OCI-LY1 (cell line): ENCODE measurements around the gene C15orf40.

Experiments
- H2AFZ ChIP-seq: fragments of 200-600 bp; sonication (generic), shearing (Covaris generic); 2 replicates; pipeline ENCODE4 v1.6.0; 2014; ENCODE audit warnings: antibody characterized with exemption, mild to moderate bottlenecking, low read length
- H3F3A ChIP-seq: fragments of 200-600 bp; sonication (generic), shearing (Covaris generic); 2 replicates; pipeline ENCODE4 v1.6.0; 2014; ENCODE audit warnings: mild to moderate bottlenecking, antibody characterized with exemption, low read length, moderate library complexity; ENCODE audit not compliant: insufficient read depth
- H3K27ac ChIP-seq: fragments of 200-600 bp; sonication (generic); 2 replicates; pipeline ENCODE4 v1.5.1; 2014; ENCODE audit warnings: low read length, mixed run types, mild to moderate bottlenecking, low read depth; ENCODE audit not compliant: poor library complexity, severe bottlenecking
- H3K27me3 ChIP-seq: fragments of 200-600 bp; sonication (generic); 2 replicates; pipeline ENCODE4 v1.6.0; 2014; ENCODE audit warnings: antibody characterized with exemption, mild to moderate bottlenecking, low read length, moderate library complexity; ENCODE audit not compliant: insufficient read depth
- H3K36me3 ChIP-seq: fragments of 200-600 bp; sonication (generic); 2 replicates; pipeline ENCODE4 v1.6.1; 2014; ENCODE audit warnings: mild to moderate bottlenecking, antibody characterized with exemption, low read length, moderate library complexity, mixed read lengths; ENCODE audit not compliant: insufficient read depth
- H3K4me1 ChIP-seq: fragments of 200-600 bp; sonication (generic); 2 replicates; pipeline ENCODE4 v1.5.1; 2014; ENCODE audit warnings: mild to moderate bottlenecking, low read length, moderate library complexity; ENCODE audit not compliant: insufficient read depth, severe bottlenecking
- H3K4me2 ChIP-seq: fragments of 200-600 bp; sonication (generic), shearing (Covaris generic); 2 replicates; pipeline ENCODE4 v1.6.1; 2014; ENCODE audit warnings: low read length
- H3K4me3 ChIP-seq: fragments of 200-600 bp; sonication (generic); 2 replicates; pipeline ENCODE4 v1.5.1; 2014; ENCODE audit warnings: low read length, low read depth, mild to moderate bottlenecking, mixed read lengths; ENCODE audit not compliant: poor library complexity, severe bottlenecking
- H3K79me2 ChIP-seq: fragments of 200-600 bp; shearing (Covaris generic); 2 replicates; pipeline ENCODE4 v1.6.1; 2016; ENCODE audit warnings: mixed run types, low read length, mixed read lengths; ENCODE audit not compliant: insufficient read depth
- H3K9ac ChIP-seq: fragments of 200-600 bp; sonication (generic), shearing (Covaris generic); 2 replicates; pipeline ENCODE4 v1.6.1; 2014; ENCODE audit warnings: mild to moderate bottlenecking, low read length, mixed read lengths
- H3K9me2 ChIP-seq: fragments of 200-600 bp; sonication (generic), shearing (Covaris generic); 2 replicates; pipeline ENCODE4 v1.6.1; 2014; ENCODE audit warnings: low read depth, mild to moderate bottlenecking, low read length, mixed read lengths
- H3K9me3 ChIP-seq: fragments of 200-600 bp; shearing (Covaris generic); 2 replicates; pipeline ENCODE4 v1.6.1; 2014; ENCODE audit warnings: low read length, mixed read lengths
- H4K20me1 ChIP-seq: fragments of 200-600 bp; sonication (generic), shearing (Covaris generic); 2 replicates; pipeline ENCODE4 v1.6.0; 2016; ENCODE audit warnings: mild to moderate bottlenecking, low read length; ENCODE audit not compliant: insufficient read depth
- CTCF ChIP-seq: fragments of 200-600 bp; sonication (generic), shearing (Covaris generic); IDR thresholded peaks from 2 replicates; pipeline ENCODE4 v1.5.1; 2017; ENCODE audit warnings: mild to moderate bottlenecking, antibody characterized with exemption, low read length, moderate library complexity, mixed read lengths
- EZH2 ChIP-seq: fragments of 200-600 bp; sonication (generic), shearing (Covaris generic); IDR thresholded peaks from 2 replicates; pipeline ENCODE4 v1.8.0; 2017; ENCODE audit warnings: borderline replicate concordance, mixed run types, mild to moderate bottlenecking, antibody characterized with exemption, low read length, moderate library complexity, mixed read lengths

The C15orf40 gene

GRCh38 chr15:82995076-82995475 lies 16.4 kb downstream of the C15orf40 start:
- Histone ChIP-seq H4K20me1 (no peaks in the 10 kb centered on the region), H3K4me3 (no peak overlapping the region), H3K9ac (no peak overlapping the region), H2AFZ (no peak overlapping the region), H3K27ac (no peak overlapping the region), H3K36me3 (0 out of 2 replicates have a peak, but pooled peaks cover 7% of the 10 kb centered on the region), H3F3A (no peaks in the 10 kb centered on the region), H3K4me2 (no peak overlapping the region), H3K9me3 (no peaks in the 10 kb centered on the region), H3K79me2 (no peaks in the 10 kb centered on the region), H3K9me2 (no peaks in the 10 kb centered on the region), H3K27me3 (no peaks in the 10 kb centered on the region), H3K4me1 (peaks cover 4% of the 10 kb centered on the region)
- no peak for TF ChIP-seq EZH2
- no peak for TF ChIP-seq CTCF

- H2AFZ ChIP-seq = no peak overlapping the region
- H3K36me3 ChIP-seq = peaks cover 22% of the 10 kb centered on the region
- H3K27ac ChIP-seq = no peak overlapping the region
- H3K9ac ChIP-seq = no peak overlapping the region
- H3K27me3 ChIP-seq = no peaks in the 10 kb centered on the region
- H3K4me2 ChIP-seq = no peak overlapping the region
- H3K4me1 ChIP-seq = no peaks in the 10 kb centered on the region
- H3F3A ChIP-seq = no peaks in the 10 kb centered on the region
- no peaks in the 10 kb centered on the region for H3K79me2 ChIP-seq
- no peak for TF ChIP-seq EZH2
- TF ChIP-seq CTCF = no peak
- H3K9me2 ChIP-seq = no peaks in the 10 kb centered on the region
- H3K4me3 ChIP-seq = no peak overlapping the region
- no peaks in the 10 kb centered on the region for H4K20me1 ChIP-seq
- H3K9me3 ChIP-seq = no peaks in the 10 kb centered on the region
These were observed 18.3 kb downstream of the C15orf40 start for GRCh38 chr15:82993144-82993543.

- no peaks in the 10 kb centered on the region for H3K9me2 ChIP-seq
- no peaks in the 10 kb centered on the region for H3K27me3 ChIP-seq
- no peaks in the 10 kb centered on the region for H3F3A ChIP-seq
- H3K9me3 ChIP-seq = no peaks in the 10 kb centered on the region
- no peak overlapping the region for H3K4me3 ChIP-seq
- no peaks in the 10 kb centered on the region for H4K20me1 ChIP-seq
- H3K36me3 ChIP-seq = peaks cover 25% of the 10 kb centered on the region
- TF ChIP-seq EZH2 (no peak), CTCF (no peak)
- H3K9ac ChIP-seq = no peak overlapping the region
- no peak overlapping the region for H3K4me2 ChIP-seq
- H3K79me2 ChIP-seq = no peaks in the 10 kb centered on the region
- no peak overlapping the region for H3K27ac ChIP-seq
- no peak overlapping the region for H2AFZ ChIP-seq
- H3K4me1 ChIP-seq = no peaks in the 10 kb centered on the region
These were observed 18.9 kb downstream of the C15orf40 start for GRCh38 chr15:82992436-82992998.
